ENCODE results near the gene ZNF569.

DNA sequence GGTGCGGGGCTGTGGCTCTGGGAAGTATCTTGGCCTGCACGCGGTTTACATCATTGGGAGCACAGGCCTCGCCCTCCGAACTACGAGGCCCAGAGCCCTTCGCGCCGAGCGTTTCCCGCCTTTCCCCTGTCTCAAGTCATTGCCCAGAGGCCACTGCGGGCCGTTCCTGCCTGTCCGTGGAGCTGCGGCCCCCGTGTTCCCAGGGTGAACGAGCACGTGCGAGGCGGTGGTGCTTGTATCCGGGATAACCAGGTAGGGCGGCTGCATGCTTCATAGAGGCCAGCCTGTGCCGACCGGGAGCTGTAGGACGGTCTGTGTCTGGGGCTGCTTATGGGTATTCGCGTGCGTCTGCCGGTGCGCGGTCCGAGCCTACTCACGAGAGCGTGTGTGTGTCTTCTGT, 63.8 kb downstream of the ZNF569 start:
- TF ChIP-seq POLR2A (IDR thresholded peaks at IDR 0.05), result no peak
- TF ChIP-seq CTCF (IDR thresholded peaks at IDR 0.05), result no peak
